NCI-H69 (cell line): Measurements from ENCODE around the gene PTPN14.

ENCODE experiments used
- DNase-seq: peaks from one replicate; lab custom pipeline; 2025; lab: John Stamatoyannopoulos, UW

PTPN14 gene

DNA sequence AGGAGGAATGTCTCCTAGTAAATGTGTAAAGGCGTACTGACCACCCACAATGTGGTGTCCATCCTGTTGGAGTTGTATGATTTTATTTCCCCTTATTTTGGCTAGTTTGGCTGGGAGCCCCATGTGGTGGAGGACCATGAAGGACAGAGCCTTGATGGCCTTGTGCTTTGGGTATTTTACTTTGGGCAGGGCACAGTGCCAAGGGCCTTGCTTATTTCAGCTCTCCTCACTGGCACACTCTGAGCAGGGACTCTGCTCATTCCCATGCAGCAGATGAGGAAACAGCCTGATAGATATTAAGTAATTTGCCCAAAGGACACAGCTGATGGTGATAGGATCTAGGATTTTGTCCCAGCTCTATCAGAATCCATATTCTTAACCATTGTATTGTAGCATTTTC lies 220.2 kb downstream of the PTPN14 start:
- DNase-seq = no peak

DNA sequence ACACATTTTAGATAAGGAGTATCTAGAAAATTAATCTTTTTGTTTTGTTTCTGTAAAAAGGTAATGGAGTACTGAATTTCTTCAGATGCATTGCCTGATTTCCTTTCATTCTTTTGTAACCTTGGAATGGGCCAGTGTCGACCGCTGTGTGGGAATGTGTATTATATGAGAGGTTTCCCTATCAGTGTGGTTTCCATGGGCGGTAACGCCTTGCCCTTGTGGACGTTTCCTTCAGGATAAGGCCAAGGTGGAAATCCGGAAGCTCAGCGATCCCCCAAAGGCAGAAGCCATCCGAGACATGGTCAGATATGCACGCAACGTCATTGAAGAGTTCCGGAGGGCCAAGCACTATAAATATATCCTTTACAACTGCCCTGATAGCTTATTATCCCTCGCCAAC lies 220.7 kb downstream of the PTPN14 start:
- DNase-seq = no peak

DNA sequence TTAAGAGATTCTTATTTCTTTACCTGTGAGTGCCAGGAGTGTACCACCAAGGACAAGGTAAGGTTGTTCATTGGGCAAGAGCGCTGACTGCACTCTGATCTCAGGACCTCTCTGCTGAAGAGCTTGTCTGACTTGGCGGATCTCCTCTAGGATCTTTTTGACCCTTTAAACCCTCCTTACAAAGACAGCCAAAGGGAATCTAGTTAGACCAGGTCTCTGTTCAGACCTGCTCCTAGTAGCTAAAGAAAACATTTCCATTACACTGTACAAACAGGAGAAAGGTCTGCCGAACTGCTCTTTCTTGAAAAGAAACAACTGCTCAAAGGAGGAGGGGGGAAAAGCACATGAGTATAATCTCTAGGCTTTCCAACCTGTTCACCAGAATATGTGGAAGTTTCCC lies 221.2 kb downstream of the PTPN14 start:
- DNase-seq = no peak

DNA sequence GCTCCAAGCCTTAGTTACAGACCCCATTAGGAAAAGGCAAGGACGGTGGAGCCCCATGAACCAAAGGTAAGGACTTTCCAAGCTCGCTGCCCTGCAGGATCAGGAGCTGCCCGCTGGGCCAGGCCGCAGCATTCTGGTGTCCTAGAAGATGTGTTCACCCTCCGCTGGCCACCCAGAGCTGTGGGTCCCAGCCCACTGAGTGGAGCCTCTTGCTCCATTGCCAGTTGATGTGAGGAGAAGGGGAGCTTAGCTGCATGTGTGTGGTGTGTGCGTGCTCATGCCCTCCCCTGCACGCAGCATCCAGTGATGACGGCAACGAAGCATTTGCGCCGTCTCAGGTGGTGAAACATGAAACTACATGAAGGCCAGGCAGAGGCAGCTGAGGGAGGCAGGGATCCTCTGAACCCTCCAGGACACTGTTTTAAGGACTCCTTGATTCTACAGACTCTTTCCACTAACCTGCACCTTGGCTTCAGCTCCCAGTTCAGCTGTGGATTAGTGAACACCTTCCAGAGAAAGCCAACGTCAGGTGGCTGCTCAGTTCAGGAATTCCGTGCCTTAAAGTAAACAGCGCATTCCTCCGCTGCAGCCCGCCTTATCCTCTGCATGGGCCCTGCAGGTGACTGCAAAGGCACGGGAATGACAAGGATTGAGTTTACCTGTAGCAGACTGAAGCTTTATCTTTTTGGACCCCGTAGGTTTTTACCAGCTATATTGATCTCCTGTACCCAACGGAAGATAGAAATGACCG lies 221.8 kb downstream of the PTPN14 start:
- no peak for DNase-seq

DNA sequence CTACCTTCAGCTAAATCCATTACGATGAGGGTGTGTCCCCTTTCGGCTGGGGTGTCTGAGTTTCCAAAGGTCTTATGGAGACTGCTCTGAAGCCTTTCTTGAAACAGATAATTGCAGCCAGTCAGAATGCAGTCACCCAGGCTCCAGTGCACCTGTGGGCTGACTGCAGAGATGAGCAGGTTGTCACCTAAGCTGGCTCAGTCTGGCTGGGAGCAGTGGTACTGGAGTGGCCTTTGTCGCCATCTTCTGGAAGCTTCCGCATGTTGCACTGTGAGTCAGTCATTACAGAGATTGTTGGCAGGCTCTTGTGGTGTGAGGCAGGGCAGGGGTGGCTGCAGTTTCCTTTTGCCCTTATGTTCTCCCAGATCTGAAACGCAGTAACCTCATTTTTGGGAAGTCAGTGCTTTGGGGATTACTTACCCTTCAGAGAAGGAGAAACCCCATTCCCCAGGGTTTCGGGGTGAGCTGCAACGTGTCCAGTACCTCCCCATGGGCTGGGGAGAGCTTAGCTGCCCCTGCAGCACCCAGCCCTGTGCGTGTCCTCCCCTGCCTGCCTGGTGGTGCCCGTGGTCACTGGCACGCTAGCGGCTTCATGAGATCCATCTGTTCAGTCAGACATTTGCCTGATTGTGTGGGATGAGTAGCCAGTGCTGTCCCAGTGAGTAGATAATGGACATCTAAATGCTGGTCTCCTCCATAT lies 222.5 kb downstream of the PTPN14 start:
- DNase-seq = peak; percentile 89

DNA sequence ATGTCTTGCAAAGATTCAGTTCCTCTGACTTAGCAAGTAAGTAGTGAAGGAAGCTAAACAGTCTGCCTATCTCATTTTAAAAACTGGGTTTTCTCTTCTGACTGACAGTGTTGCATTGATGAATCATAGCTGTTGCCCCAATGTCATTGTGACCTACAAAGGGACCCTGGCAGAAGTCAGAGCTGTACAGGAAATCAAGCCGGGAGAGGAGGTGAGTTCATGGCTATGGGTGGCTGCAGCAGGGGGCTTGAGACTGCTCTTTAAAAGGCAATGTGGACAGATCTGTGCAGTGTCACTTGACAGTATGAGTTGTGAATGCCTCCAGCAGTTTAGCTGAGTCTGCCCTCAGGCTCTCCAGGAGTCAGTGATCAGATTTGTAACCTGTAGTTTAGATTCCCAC lies 223.9 kb downstream of the PTPN14 start:
- peak; percentile 65 for DNase-seq

DNA sequence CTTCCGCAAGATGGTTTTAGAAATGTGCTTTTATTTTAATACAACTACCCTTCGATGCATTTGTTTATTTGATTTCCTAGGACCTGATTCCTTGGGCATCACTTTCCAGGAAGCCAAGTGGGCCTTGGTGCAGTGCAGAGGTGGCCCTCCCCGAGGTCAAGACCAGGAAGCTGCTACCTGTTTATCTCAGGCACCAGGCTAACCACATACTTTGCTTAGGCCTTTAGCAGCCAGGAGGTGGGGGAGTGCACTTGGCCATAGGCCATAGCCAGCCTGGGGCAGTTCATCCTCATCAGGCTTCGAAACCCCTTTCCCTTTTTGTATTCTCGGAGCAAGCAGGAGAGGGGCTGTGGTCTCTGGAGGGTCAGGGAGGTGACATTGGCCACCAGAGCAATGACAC lies 225.0 kb downstream of the PTPN14 start:
- peak; percentile 50 for DNase-seq

DNA sequence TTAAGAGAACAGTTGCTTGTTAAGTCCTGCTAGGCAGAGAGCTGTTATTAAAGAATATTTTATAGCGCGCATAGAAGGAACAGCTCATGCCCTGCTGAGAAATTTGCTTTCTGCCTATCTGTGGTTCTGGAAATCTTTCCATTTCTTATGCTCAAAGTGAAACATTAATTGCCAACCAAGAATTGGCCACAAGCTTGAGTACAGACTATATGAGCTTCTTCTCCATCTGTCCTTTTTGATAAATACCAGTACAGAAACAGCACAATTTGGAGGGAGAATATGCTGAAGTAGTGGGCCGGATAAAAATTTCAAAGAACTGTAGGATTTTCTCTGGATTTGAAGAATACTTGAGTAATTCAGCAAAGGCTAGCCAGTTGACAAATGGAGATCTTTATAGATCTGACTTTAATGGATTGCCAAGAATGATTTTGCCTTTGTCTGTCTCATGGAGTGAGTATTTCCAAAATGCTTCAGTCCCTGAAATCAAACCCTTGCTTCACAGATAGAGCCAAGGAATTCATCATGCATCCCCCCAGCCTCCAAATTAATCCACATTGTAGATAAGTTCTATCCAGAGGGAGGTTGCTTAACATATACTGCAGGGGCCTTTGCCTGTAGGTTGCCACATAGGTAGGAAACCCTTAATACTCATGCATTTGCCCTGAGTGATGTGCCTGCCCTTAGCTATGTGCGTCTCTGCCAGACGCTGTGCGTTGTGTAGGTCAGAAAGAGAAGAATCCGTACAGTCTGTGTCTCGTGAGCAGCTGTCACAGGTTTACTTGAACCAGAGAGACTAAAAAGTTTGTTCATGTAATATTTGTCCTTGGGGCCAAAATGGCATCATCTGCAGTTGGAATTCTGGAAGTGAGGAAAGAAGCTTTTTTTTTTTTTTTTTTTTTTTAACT lies 226.3 kb downstream of the PTPN14 start:
- no peak for DNase-seq

DNA sequence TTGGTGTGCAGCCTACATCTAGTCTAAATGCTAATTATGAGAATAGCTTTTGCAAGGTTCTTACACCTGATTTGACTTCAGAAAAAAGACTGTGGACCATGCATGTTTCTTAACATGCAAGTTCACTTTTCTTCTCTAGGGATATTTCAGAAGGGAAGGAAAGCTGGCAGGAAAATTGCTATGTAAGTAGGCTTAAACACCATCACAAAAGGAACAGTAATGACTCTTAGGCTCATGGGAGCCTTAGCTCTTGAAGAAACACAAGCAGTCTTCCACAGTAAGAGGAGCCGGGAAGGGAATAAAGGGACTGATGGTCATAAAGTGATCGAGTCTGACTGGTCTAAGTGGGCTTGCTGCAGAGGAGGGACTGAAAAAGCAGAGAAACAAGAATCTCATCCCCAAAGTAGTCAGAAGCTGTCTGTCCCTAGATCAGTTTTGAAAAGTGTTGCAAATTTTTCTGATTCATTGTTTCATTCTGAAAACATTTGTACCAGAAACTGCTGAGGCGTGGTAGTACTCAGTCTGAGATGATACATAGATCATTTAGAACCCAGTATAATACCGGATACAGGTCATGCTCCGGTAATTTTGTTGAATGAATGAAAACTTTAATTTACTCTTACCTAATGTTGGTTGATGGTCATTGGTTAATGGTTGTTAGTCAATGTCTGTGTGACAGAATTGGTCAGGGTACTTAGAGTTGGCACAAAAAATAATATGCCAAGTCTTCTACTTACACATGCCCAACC lies 229.5 kb downstream of the PTPN14 start:
- peak; percentile 56 for DNase-seq

DNA sequence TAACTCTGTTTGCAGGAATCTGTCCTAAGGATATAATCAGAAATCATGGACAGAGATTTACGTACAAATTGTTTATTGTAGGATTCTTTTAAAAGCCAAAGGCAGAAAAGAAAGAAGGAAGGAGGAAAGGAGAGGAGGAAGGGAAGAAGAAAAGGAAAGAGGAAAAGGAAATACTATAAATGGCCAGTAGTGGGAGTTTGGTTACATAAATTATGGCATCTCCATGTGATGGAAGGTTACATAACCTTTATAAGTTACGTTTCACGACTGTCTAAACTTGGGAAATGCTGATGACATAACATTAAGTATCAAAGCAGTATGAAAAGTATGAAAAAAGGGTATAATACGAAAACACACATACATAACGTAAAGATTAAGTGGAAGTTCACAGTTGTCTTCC lies 231.5 kb downstream of the PTPN14 start:
- DNase-seq = peak; percentile 23

DNA sequence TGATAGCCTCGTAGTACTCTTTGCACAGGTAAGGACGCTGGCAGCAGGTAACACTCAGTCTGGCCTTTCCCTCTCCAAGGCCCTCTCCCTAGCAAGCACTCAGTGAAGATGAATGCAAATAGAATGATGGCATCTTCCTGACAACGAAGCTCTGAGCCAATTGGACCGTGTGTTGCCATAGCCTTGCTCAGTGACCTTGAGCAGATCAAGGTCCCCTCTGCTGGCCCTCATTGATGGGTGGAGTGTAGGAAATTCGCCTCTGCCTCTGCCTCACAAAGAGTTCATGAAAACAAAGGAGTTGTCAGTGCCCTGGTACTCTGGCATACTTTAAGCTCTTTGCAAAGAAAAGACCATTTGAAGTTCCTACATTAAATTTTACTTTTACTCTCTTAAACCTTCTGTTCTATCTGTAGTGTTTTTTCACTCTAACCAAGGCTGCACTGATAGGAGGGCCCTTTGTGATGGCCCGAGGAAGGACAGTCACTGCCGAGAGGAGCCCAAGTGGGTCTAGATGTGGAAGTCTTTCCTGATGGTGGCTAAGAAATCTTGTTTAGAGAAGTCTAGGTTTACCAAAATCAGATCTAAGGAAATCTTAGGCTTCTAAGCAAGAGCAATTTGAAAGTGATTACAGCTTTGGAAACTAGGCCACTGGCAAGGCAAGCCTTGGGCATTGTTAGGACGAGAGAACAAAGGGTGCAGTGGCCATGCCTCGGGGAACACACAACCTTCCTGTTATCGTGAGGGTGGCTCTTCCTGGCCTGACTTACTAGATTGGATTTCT lies 232.3 kb downstream of the PTPN14 start:
- DNase-seq = no peak

DNA sequence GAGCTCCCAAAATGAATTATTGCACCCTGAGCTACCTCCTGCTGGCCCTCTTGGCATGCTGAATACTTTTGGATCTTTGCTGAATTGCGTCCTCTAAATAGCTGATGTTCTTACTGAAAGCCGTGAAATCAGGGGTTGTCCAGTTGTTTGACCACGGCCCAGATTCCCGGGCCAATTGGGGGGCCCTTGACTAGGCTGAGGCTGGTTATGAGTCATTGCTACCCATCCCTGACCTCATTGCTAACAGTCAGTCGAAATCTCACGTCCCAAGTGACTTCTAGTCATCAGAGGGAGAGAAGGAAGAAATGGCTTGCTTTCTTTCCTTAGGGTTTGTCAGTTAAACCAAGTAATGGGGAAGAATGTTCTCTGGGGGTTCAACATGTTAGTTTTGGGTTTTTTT lies 233.0 kb downstream of the PTPN14 start:
- no peak for DNase-seq

DNA sequence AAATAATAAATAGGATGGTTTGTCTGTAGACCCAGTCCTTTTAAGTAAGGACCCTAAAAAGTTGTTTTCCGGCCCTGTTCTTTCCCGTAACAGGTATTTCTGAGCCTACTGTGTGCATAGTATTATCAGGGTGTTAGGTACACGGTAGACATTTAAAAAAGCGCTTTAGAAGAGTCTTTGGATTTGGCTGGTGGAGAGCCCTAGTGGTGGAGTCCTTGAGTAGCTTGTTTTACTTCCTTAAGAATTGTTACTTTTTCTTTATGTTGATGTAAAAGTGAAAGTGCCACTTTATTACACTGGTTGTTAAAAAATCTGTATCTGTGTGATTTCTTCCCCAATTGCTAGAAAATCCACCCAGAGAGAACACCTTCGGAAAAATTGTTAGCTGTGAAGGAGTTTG lies 233.7 kb downstream of the PTPN14 start:
- DNase-seq = no peak

DNA sequence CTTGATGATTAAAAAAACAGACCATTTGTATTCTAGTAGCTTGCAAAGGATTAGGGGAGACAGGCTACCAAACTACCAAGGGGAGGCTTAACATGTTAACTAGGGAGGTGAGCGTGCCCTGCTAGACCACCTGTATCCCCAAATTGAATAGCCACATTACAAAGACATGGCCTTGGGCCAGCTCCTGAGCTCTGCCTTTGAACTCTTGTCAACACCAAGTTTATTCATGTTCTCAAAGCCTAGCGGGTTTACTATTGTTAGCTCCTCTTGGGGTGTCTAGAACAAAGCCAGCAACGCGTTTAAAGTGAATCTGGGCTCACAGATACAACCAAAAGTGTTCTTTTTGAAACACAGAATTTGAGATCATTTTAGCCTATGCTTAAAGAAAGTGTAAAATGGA lies 234.1 kb downstream of the PTPN14 start:
- DNase-seq = peak; percentile 59

DNA sequence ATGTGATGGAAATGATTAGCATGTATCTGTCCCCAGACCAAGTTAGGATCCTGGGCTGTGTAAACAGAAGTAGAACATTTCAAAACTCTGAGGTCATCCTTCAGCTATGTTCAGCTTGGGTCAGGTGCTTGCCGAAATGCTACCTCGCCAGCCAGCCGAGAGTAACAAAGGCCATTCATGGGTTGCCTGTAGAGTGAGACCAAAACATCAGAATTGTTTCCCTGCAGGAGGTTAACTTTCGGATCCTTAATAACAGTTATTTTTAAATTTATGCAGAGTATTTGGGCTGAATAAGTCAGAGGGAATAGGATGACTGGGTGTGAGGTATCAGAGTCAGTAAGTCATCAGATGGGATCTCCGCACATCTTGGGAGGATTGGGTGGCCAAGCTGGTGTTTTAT lies 234.8 kb downstream of the PTPN14 start:
- DNase-seq = peak; percentile 29

DNA sequence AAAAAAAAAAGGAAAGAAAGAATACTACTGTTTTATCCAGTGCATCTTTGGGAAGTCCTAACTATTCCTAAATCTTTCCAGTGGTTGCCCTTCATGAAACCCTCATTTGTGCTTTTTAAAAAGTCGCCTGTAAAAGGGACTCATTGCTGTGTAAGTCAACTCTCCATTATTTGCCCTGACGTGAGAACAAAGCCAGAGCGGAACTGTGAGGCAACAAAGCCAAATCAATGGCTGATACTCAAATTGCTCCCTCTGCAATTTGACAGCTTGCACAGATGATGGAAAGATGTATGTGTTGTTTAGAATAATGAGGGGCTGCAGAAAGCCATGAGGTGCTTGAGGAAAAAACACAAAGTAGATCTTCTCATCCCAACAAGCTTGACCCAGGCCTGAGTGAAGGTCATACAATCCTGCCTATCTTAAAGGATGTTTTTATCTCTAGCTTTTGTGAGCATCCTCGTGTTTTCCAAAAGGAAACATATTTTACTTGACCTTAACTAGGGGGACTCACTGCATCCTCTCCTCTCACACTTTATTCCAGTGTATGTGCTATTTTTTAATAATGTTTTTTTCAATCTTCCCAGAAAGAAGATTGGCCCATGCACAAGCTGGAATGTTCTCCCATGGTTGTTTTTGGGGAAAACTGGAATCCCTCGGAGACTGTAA lies 237.1 kb downstream of the PTPN14 start:
- no peak for DNase-seq

DNA sequence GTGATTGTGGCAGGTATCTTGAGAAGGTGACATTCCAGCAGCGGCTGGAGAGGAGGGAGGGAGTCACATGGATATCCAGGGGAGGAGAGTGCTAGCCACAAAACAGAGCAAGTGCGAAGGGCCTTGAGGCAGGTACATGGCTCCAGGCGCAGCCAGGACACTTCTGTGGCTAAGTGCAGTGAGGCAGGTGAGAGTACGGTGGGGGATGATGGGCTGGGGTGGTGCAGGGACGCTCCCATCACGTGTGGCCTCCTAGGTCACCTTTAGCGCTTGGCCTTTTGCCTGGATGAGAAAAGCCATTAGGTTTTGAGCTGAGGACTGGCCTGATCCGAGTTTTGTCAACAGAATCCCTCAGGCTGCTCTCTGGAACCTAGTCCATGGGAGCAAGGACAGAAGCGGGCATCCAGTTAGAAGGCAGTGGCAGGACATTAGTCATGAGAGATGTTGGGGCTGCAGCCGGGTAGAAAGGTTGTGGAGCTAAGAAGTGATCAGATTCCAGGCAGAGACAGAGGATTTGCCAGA lies 238.8 kb downstream of the PTPN14 start:
- DNase-seq = no peak

DNA sequence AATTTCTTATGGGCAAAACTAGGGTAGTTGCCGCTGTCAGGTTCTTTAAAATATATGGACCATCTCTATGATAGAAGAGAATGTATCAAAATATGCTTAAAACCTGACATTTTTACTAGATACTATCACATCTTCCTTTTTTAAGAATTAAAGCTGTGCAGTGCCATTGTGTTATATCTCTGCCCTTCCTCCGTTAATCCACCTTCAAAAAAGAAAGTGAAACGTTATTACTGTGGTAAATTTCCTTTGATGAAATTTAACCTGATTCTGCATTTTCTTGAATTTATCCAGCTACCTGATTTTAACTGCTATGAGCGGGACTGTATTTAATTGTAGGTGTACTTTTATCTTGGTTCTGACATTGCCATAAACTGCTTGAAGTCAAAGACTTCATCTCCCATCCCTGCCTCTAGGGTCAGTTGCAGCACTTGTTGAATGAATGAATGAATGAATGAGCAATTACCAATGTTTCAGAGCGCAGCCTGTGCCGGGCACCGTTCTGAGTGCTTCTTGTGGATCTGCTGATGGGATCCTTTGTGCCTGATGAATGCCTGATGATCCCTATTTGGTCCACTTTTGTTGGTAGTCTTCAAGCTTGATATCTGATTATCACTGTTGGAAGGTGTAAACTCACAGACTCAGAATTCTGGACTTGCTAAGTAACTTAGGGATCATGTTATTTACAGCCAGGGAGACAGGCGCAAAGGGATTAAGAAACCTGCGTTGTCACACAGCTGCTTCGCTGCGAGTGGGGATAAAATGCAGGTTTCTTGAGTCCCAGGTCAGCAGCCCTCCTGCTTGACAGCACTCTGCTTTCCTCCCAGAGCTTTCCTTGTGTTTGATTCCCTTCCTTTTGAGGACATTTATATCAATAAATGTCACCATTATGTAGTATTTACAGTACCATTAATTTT lies 240.4 kb downstream of the PTPN14 start:
- DNase-seq = no peak

DNA sequence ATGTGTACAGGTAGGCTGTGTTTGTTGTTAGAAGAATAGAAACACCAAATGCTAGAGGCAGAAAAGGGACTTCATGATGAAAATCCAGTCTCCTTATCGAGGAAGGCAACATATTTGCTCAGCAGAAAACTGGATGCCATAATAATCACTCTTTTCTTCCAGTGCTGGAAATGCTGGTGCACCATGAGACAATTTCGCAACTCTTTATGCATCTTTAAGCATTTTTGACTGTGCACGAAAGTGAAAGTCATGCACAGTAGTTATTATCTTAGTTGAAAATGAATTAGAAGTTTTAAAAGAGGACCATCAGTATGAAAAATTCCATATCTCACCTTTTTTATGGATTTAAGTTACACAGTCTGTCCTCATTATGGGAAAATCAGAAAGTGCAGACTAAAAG lies 241.4 kb downstream of the PTPN14 start:
- no peak for DNase-seq
